H1 (cell line): Measurements from ENCODE around the gene FKBP1A. TPM values are rescaled to one million over a fixed set of nuclear protein-coding genes. Genes with fewer than 3 reads are reported as not detected.
"Not testable (repeated sequence)": the region's sequence is repeated elsewhere in the genome, so short reads cannot be mapped to it uniquely, and the experiment has no call there.

Experiments
- CTCF ChIA-PET: fragments of 300-600 bp; sonication (Branson Sonifier 250); formaldehyde crosslinking; loops from one replicate; lab custom pipeline; 2021; ENCODE audit not compliant: partially characterized antibody; lab: Charles Lee
- POLR2A ChIA-PET: fragments of 300-600 bp; sonication (Branson Sonifier 250); formaldehyde crosslinking; loops from one replicate; lab custom pipeline; 2021; ENCODE audit warnings: inconsistent platforms; ENCODE audit not compliant: partially characterized antibody; lab: Charles Lee
- DNase-seq, 2 experiments: peaks; one replicate each; pipeline versions ENCODE4 v3.0.0 to v3.0.0-alpha.2; 2010 to 2022; ENCODE audit warnings: low spot score in 2 of 2, low read depth in 1 of 2, mixed read lengths in 1 of 2
- FAIRE-seq: peaks from 2 replicates; lab custom pipeline; 2011; peaks lifted over from hg19 to GRCh38; lab: Jason Lieb, UNC
- H2AFZ ChIP-seq: 2 replicates; pipeline ENCODE4 v1.8.1; 2012; ENCODE audit warnings: low read length, inconsistent platforms
- H2AK5ac ChIP-seq: 2 replicates; pipeline ENCODE4 v1.6.1; 2013; ENCODE audit warnings: low read depth, low read length
- H2BK120ac ChIP-seq: replicated peaks from 2 replicates; pipeline ENCODE3; 2013; ENCODE audit warnings: low read depth, low read length, inconsistent platforms
- H2BK12ac ChIP-seq: 2 replicates; pipeline ENCODE4 v1.6.1; 2013; ENCODE audit warnings: low read depth, low read length
- H2BK15ac ChIP-seq: 2 replicates; pipeline ENCODE4 v1.6.1; 2013; ENCODE audit warnings: low read length
- H2BK20ac ChIP-seq: 2 replicates; pipeline ENCODE4 v1.6.1; 2013; ENCODE audit warnings: low read length
- H2BK5ac ChIP-seq: 2 replicates; pipeline ENCODE4 v1.6.1; 2013; ENCODE audit warnings: low read depth, low read length
- H3K14ac ChIP-seq: 2 replicates; pipeline ENCODE4 v1.6.1; 2013; ENCODE audit warnings: inconsistent platforms; ENCODE audit not compliant: insufficient read length
- H3K18ac ChIP-seq: 2 replicates; pipeline ENCODE4 v1.6.1; 2013; ENCODE audit warnings: low read length; ENCODE audit errors: extremely low read depth
- H3K23ac ChIP-seq: 2 replicates; pipeline ENCODE4 v1.6.1; 2013; ENCODE audit warnings: inconsistent platforms; ENCODE audit not compliant: insufficient read length
- H3K23me2 ChIP-seq: 2 replicates; pipeline ENCODE4 v1.6.1; 2013; ENCODE audit warnings: low read depth, low read length
- H3K27ac ChIP-seq: 2 replicates; pipeline ENCODE4 v1.6.1; 2011; ENCODE audit warnings: low read depth, low read length, inconsistent platforms
- H3K27me3 ChIP-seq, 4 experiments: replicated peaks in 1 of 4; 1 replicate in 1 of 4; 2 replicates in 3 of 4; pipeline versions ENCODE4 v1.6.1 to v1.8.1; 2011 to 2013; ENCODE audit warnings: low read length in 3 of 4, mild to moderate bottlenecking in 3 of 4, inconsistent platforms in 2 of 4, mixed read lengths in 2 of 4, moderate library complexity in 1 of 4; ENCODE audit not compliant: control insufficient read depth in 3 of 4, insufficient read depth in 3 of 4; ENCODE audit errors: extremely low read depth in 1 of 4
- H3K36me3 ChIP-seq, 4 experiments: 2 replicates each; pipeline versions ENCODE4 v1.6.1 to v1.8.1; 2011 to 2013; ENCODE audit warnings: mild to moderate bottlenecking in 4 of 4, low read length in 3 of 4, moderate library complexity in 2 of 4, control low read depth in 1 of 4, inconsistent platforms in 1 of 4; ENCODE audit not compliant: insufficient read depth in 4 of 4, control insufficient read depth in 2 of 4
- H3K4ac ChIP-seq: replicated peaks from 2 replicates; pipeline ENCODE3; 2013; ENCODE audit warnings: low read length, low read depth, mixed read lengths, inconsistent platforms; ENCODE audit not compliant: insufficient read length
- H3K4me1 ChIP-seq, 4 experiments: replicated peaks in 1 of 4; 1 replicate in 1 of 4; 2 replicates in 3 of 4; pipeline versions ENCODE4 v1.6.1 to v1.8.1; 2011 to 2013; ENCODE audit warnings: low read length in 3 of 4, inconsistent platforms in 2 of 4, mixed read lengths in 1 of 4; ENCODE audit not compliant: insufficient read depth in 4 of 4, control insufficient read depth in 3 of 4
- H3K4me2 ChIP-seq, 2 experiments: 2 replicates each; pipeline versions ENCODE4 v1.6.1 to v1.8.1; 2011 to 2013; ENCODE audit warnings: low read depth in 2 of 2, low read length in 2 of 2, control low read depth in 1 of 2, inconsistent platforms in 1 of 2, mild to moderate bottlenecking in 1 of 2; ENCODE audit not compliant: insufficient read depth in 1 of 2
- H3K4me3 ChIP-seq, 4 experiments: fragments of 200-600, 300-600 bp in 1 of 4; sonication (generic), shearing (Covaris generic), sonication (Bioruptor Twin) in 1 of 4; 2 replicates each; pipeline versions ENCODE4 v1.5.1 to v1.8.1; 2011 to 2016; ENCODE audit warnings: low read length in 4 of 4, low read depth in 3 of 4, control low read depth in 2 of 4, inconsistent platforms in 2 of 4, mild to moderate bottlenecking in 2 of 4, mixed read lengths in 1 of 4, moderate library complexity in 1 of 4; ENCODE audit not compliant: insufficient read depth in 2 of 4; ENCODE audit errors: extremely low read depth in 1 of 4
- H3K56ac ChIP-seq: replicated peaks from 2 replicates; pipeline ENCODE3; 2013; ENCODE audit warnings: low read depth, mild to moderate bottlenecking, mixed read lengths, low read length, inconsistent platforms; ENCODE audit not compliant: insufficient read length
- H3K79me1 ChIP-seq: 2 replicates; pipeline ENCODE4 v1.6.1; 2013; ENCODE audit warnings: low read depth, low read length, control low read depth
- H3K79me2 ChIP-seq, 2 experiments: 2 replicates each; pipeline versions ENCODE4 v1.6.1 to v1.8.1; 2012 to 2013; ENCODE audit warnings: low read length in 2 of 2, mild to moderate bottlenecking in 2 of 2, inconsistent platforms in 1 of 2; ENCODE audit not compliant: insufficient read depth in 2 of 2, control insufficient read depth in 1 of 2
- H3K9ac ChIP-seq, 4 experiments: replicated peaks in 1 of 4; 1 replicate in 1 of 4; 2 replicates in 3 of 4; pipeline versions ENCODE4 v1.6.1 to v1.8.1; 2011 to 2013; ENCODE audit warnings: low read depth in 3 of 4, low read length in 3 of 4, control low read depth in 2 of 4, mild to moderate bottlenecking in 2 of 4, moderate library complexity in 2 of 4, inconsistent platforms in 1 of 4; ENCODE audit errors: extremely low read depth in 1 of 4
- H3K9me3 ChIP-seq, 2 experiments: 2 replicates each; pipeline versions ENCODE4 v1.6.1 to v1.8.1; 2012 to 2013; ENCODE audit warnings: mild to moderate bottlenecking in 2 of 2, moderate library complexity in 2 of 2, control low read depth in 1 of 2, inconsistent platforms in 1 of 2, low read depth in 1 of 2, low read length in 1 of 2, mixed read lengths in 1 of 2; ENCODE audit not compliant: insufficient read depth in 2 of 2
- H4K20me1 ChIP-seq, 2 experiments: replicated peaks in 1 of 2; 2 replicates each; pipeline versions ENCODE3 to v1.8.1; 2011 to 2013; ENCODE audit warnings: inconsistent platforms in 2 of 2, low read length in 2 of 2, mild to moderate bottlenecking in 1 of 2; ENCODE audit not compliant: insufficient read depth in 2 of 2, control insufficient read depth in 1 of 2
- H4K5ac ChIP-seq: 2 replicates; pipeline ENCODE4 v1.6.1; 2013; ENCODE audit warnings: low read length, low read depth, mixed read lengths, inconsistent platforms; ENCODE audit not compliant: insufficient read length
- H4K8ac ChIP-seq: 2 replicates; pipeline ENCODE4 v1.8.0; 2013; ENCODE audit warnings: mild to moderate bottlenecking, moderate library complexity, low read length, inconsistent platforms; ENCODE audit not compliant: insufficient read depth; ENCODE audit errors: extremely low read depth
- H4K91ac ChIP-seq: replicated peaks from 2 replicates; pipeline ENCODE3; 2013; ENCODE audit warnings: low read length, mixed read lengths, inconsistent platforms; ENCODE audit not compliant: insufficient read length
- RAD21 ChIP-seq, 2 experiments: IDR thresholded peaks in 1 of 2; conservative IDR thresholded peaks in 1 of 2; 2 replicates each; pipeline ENCODE4 v1.6.1; 2011; ENCODE audit warnings: low read depth in 2 of 2, low read length in 2 of 2, improper control_type of control experiment in 1 of 2, inconsistent platforms in 1 of 2, mild to moderate bottlenecking in 1 of 2, moderate library complexity in 1 of 2
- SIN3A ChIP-seq, 2 experiments: IDR thresholded peaks in 1 of 2; conservative IDR thresholded peaks in 1 of 2; 2 replicates each; pipeline ENCODE4 v1.6.1; 2011 to 2012; ENCODE audit warnings: low read length in 2 of 2, improper control_type of control experiment in 1 of 2, low read depth in 1 of 2, mild to moderate bottlenecking in 1 of 2
- WGBS, 2 experiments: shearing (Covaris generic) in 1 of 2; methylation state at CpG; one replicate each; pipeline versions ENCODE4 v1.1.6 to v1.1.7; 2013 to 2015; ENCODE audit warnings: low lambda C conversion rate in 2 of 2, mixed read lengths in 2 of 2, inconsistent platforms in 1 of 2, low coverage in 1 of 2, missing lambda C conversion rate in 1 of 2; ENCODE audit not compliant: insufficient replicate concordance in 2 of 2, insufficient coverage in 1 of 2, insufficient read length in 1 of 2; ENCODE audit errors: extremely low coverage in 1 of 2, missing lambda C conversion rate in 1 of 2; 5-methylcytosine and 5-hydroxymethylcytosine counted together
- polyA plus RNA-seq, 7 experiments: library from polyadenylated mRNA; depleted of rRNA in 3 of 7; stranded (reverse) in 5 of 7; unstranded in 2 of 7; fragments of >200 nt in 5 of 7; fragments of 200-250 nt in 2 of 7; gene quantifications; 1 replicate in 5 of 7; 2 replicates in 1 of 7; 4 replicates in 1 of 7; pipeline versions ENCODE4 v1.2.1 to v1.2.3, GENCODE V29; 2011 to 2013; ENCODE audit warnings: missing spikeins in 2 of 7, mixed read lengths in 2 of 7
- total RNA-seq: library from RNA; stranded (reverse); fragmentation: NEBNext Ultra II Directional; extraction: Animal tissue kit (Norgen Biotek cat#: 25700); gene quantifications from 2 replicates; pipeline ENCODE4 v1.2.1, GENCODE V29; 2021

Gene FKBP1A
- total and polyA plus RNA-seq, 2 of the 8 experiments (the other 6 are each of a cell fraction or from before 2014, with no cell fraction given): 250 to 685 TPM

- TF ChIP-seq RAD21 (IDR thresholded peaks at IDR 0.05 in 1 of 2, conservative IDR thresholded peaks at IDR 0.05 in 1 of 2; ENCODE audit: low read depth in 2 of 2, low read length in 2 of 2) (no peak), SIN3A (conservative IDR thresholded peaks at IDR 0.05 in 1 of 2, IDR thresholded peaks at IDR 0.05 in 1 of 2; ENCODE audit: low read depth in 1 of 2, low read length in 2 of 2) (no peak)
These were observed 47.7 kb downstream of the FKBP1A start (continued) for GRCh38 chr20:1345030-1345755.

GRCh38 chr20:1343446-1344124 is 49.3 kb downstream of the FKBP1A start:
- H2AK5ac ChIP-seq, H3K79me1 ChIP-seq, H4K91ac ChIP-seq, H3K9me3 ChIP-seq, H3K18ac ChIP-seq, FAIRE-seq, H2BK20ac ChIP-seq, H3K4me3 ChIP-seq, H2BK12ac ChIP-seq, H3K9ac ChIP-seq, H4K5ac ChIP-seq, H3K79me2 ChIP-seq, H2BK15ac ChIP-seq, H3K56ac ChIP-seq, H3K27me3 ChIP-seq, H4K8ac ChIP-seq, H2BK120ac ChIP-seq, H3K4me1 ChIP-seq, H2AFZ ChIP-seq, H3K23ac ChIP-seq, H3K14ac ChIP-seq, H3K23me2 ChIP-seq, H3K27ac ChIP-seq, H3K4ac ChIP-seq, H3K4me2 ChIP-seq, H2BK5ac ChIP-seq, H3K36me3 ChIP-seq: not testable (repeated sequence)
- POLR2A ChIA-PET: interaction anchor here (1.1 to 5.0 kb wide), 2 partner anchors 17 to 18 kb away, joined by 3 to 34 read pairs; partner anchors contain the start of gene SDCBP2
- CTCF ChIA-PET: interaction anchor here (0.7 to 3.2 kb wide), 14 partner anchors 10 to 93 kb away, joined by 3 to 13 read pairs (median 4); partner anchors contain the start of gene SDCBP2
- peaks cover 0 to 13% of the 10 kb centered on the region in 2 experiments for H4K20me1 ChIP-seq
- peak in 1 of 2 experiments; percentile 27 for DNase-seq
- 86% methylated on average over 8 of the region's 8 CpGs; no CpG with 5 or more reads in 1 of the 2 experiments for WGBS, 2 experiments
